Fibroblast of mammary gland (primary cell): ENCODE results near the gene ADAMTS5.

Source experiments
- DNase-seq: peaks from one replicate; pipeline ENCODE4 v3.0.0-alpha.2; 2010; ENCODE audit warnings: low read depth
- H3K4me3 ChIP-seq: 2 replicates; pipeline ENCODE4 v1.5.1; 2011; ENCODE audit warnings: low read depth, mild to moderate bottlenecking, low read length, moderate library complexity; ENCODE audit not compliant: control insufficient read depth
- TF ChIP-seq, protein P1 (sequence below): conservative IDR thresholded peaks from 2 replicates; pipeline ENCODE4 v1.5.1; 2011; ENCODE audit warnings: low read depth, low read length, inconsistent platforms; ENCODE audit not compliant: control insufficient read depth, insufficient read depth

The ADAMTS5 gene

GRCh38 chr21:26969971-26970725, 3.3 kb upstream of the ADAMTS5 start:
- DNase-seq = peak; percentile 20
- TF ChIP-seq, protein P1, sequence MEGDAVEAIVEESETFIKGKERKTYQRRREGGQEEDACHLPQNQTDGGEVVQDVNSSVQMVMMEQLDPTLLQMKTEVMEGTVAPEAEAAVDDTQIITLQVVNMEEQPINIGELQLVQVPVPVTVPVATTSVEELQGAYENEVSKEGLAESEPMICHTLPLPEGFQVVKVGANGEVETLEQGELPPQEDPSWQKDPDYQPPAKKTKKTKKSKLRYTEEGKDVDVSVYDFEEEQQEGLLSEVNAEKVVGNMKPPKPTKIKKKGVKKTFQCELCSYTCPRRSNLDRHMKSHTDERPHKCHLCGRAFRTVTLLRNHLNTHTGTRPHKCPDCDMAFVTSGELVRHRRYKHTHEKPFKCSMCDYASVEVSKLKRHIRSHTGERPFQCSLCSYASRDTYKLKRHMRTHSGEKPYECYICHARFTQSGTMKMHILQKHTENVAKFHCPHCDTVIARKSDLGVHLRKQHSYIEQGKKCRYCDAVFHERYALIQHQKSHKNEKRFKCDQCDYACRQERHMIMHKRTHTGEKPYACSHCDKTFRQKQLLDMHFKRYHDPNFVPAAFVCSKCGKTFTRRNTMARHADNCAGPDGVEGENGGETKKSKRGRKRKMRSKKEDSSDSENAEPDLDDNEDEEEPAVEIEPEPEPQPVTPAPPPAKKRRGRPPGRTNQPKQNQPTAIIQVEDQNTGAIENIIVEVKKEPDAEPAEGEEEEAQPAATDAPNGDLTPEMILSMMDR = no peak
- H3K4me3 ChIP-seq = no peak overlapping the region

DNA sequence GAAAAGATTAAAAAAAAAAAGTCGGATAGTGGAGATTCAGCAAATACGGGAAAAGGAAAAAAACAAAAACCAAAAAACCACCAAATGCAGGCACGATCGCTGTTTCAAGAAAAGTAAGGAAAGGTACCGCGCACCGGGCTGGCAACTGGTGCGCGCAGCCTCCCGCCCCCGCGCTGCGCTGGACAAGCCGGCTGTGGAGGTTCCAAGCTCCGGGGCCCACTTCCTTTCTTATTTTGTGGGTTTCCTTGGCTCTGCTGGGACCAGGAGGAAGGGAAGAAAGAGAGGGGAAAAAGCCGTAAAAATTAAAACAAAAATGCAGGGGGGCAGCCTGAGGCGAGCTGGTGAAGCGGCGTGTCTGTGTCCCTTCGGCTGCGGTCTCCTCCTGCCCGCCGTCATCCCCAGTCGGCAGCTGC, 233 bp downstream of the ADAMTS5 start:
- H3K4me3 ChIP-seq = peak overlapping the region; percentile 63
- TF ChIP-seq, protein P1 = no peak

DNA sequence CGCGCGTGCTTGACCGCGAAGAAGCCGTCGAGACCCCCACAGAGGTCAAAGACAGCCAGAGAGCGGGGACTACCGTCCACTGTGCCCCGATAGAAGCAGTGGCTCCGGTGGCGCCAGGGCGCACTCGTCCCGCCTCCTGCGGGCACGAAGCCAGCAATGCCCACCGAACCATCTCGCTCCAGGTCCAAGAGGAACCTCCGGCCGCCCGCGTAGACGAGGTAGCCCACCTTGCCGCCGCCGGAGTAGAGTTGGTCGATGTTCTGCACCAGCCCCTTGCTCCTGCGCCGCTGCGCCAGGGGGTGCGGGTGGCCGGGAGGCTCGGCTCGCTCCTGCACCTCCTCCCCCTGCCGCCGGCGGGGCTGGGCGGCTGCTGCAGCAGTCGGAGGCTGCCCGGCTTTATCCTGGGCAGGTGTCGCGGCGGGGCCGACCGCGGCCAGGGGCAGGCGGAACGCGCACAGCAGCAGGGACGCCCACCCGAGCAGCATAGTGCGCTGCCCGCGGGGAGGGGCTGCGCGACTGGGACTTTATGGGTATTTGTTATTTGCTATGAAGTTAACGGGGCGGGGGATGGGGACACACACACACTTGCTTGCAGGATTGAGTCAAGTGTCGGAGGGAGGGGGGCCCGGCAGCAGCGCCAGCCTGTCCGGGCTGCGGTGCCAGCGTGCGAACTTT, 844 bp downstream of the ADAMTS5 start:
- DNase-seq = peak; percentile 15
- TF ChIP-seq, protein P1 = no peak
- peak overlapping the region; percentile 63 for H3K4me3 ChIP-seq

More for the DNA sequence above, 233 bp downstream of the ADAMTS5 start:
- DNase-seq = peak; percentile 35

DNA sequence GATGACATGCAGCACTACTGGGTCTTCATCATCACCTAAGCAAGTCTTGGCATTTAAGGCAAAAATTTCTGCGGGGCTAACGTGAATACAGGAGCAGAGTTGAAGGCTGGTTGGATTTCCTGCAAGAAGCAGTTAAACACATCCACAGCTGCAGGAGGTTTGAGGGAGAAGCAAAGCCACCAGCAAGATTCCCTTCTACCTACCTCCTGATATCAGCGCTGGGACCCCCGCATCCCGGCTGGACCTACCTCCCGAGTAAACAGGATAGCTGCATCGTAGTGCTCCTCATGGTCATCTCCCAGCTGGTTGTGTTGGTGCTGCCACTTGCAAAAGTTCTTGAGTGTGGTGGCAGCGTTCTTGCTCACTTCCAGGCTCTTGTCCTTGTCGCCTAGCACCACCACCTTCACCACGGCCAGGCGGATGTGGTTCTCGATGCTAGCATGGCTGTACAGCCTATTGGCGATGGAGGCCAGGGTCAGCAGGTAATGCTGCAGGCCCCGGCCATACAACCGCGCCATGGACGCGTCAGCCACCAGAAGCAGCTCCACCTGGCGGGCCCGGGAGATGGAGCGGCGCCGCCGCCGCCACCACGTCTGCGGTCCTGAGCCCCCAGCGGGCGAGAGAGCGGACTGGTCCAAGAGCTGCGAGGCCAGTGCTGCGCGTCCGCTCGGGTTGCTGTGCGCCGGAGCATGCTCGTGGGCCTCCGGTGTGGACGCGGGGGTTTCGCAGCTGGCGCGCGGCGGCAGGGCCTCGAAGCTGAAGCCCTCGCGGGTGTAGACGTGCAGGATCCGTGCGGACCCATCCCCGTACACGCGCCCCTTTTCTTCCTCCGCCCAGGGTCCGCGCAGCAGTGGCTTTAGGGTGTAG, 1.6 kb downstream of the ADAMTS5 start:
- TF ChIP-seq, protein P1 = peak; percentile 27
- peak overlapping the region; percentile 63 for H3K4me3 ChIP-seq

DNA sequence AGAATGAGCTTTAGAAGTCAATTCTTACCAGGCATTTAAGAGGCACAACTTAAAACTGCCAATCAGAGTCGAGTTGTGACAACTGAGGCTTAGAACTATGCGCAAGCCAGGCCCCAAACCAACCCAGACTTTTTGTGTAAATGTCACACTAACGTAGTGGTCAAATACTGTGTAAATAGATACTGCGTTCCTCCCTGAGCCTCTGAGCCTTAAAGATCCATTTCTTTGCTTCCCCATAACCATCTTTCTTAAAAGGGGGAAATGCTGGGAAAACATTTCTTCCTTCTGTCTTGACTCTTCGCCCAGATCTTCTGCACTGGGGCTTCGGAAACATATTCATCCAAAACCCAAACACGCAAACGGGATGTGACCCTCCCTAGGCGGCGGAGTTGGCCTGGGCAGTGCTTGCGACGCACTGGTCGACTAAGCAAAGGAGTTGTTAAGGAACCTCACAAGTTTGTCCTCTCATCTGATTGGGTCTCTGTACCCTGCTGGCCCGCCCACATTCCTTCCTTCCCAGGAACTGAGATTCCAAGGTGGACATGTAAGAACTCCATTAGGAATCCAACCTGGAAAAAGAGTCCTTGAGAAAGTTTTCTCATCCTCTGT, 2.6 kb downstream of the ADAMTS5 start:
- peak; percentile 75 for DNase-seq
- peak overlapping the region; percentile 63 for H3K4me3 ChIP-seq

More for the DNA sequence above, 1.6 kb downstream of the ADAMTS5 start:
- DNase-seq = peak; percentile 46

More for the DNA sequence above, 2.6 kb downstream of the ADAMTS5 start:
- TF ChIP-seq, protein P1 = no peak
